Peyer's patch (tissue), 4 donors: Measurements from ENCODE around the gene CPED1. TPM values are rescaled to one million over a fixed set of nuclear protein-coding genes. Genes with fewer than 3 reads are reported as not detected.

ENCODE experiments used
- DNase-seq, 3 donors: peaks; one replicate each; pipeline ENCODE4 v3.0.0-alpha.2; 2017 to 2019
- H3K27ac ChIP-seq, 4 donors: fragments of 200-600 bp; sonication (generic); one replicate each; pipeline ENCODE4 v1.5.1; 2016 to 2019
- H3K27me3 ChIP-seq, 2 donors: fragments of 200-600 bp; sonication (generic); one replicate each; pipeline ENCODE4 v1.5.1; 2019
- H3K36me3 ChIP-seq, 3 donors: fragments of 200-600 bp; sonication (generic); one replicate each; pipeline ENCODE4 v1.5.1; 2016 to 2019
- H3K4me1 ChIP-seq, 4 donors: fragments of 200-600 bp; sonication (generic); one replicate each; pipeline ENCODE4 v1.5.1; 2016 to 2019
- H3K4me3 ChIP-seq, 4 donors: fragments of 200-600 bp; sonication (generic); 1 replicate in 3 of 4; 2 replicates in 1 of 4; pipeline ENCODE4 v1.5.1; 2016 to 2019; ENCODE audit warnings: mild to moderate bottlenecking in 1 of 4
- H3K9me3 ChIP-seq, 4 donors: fragments of 200-600 bp; sonication (generic); one replicate each; pipeline ENCODE4 v1.5.1; 2016 to 2019; ENCODE audit warnings: mild to moderate bottlenecking in 1 of 4
- POLR2A ChIP-seq, 2 donors: fragments of 450-650 bp; IDR thresholded peaks; one replicate each; pipeline ENCODE4 v1.5.1; 2017; ENCODE audit warnings: antibody characterized with exemption in 2 of 2, mild to moderate bottlenecking in 2 of 2, moderate library complexity in 2 of 2
- total RNA-seq, 4 donors: library from RNA; depleted of rRNA; stranded (reverse); fragments of >200 nt; gene quantifications; one replicate each; pipeline ENCODE4 v1.1.0, GENCODE V29; 2016
- TF ChIP-seq, protein P1 (sequence below), 6 experiments: fragments of 450-650 bp in 4 of 6; fragments of 200-600 bp in 2 of 6; sonication (generic) in 1 of 6; IDR thresholded peaks; one replicate each; pipeline ENCODE4 v1.5.1; 2017 to 2019; ENCODE audit warnings: antibody characterized with exemption in 6 of 6, mild to moderate bottlenecking in 3 of 6, moderate library complexity in 1 of 6

CPED1 gene
- total RNA-seq, 4 donors from 2014 or later = 4.4 to 50.3 (median 8.5) TPM

DNA sequence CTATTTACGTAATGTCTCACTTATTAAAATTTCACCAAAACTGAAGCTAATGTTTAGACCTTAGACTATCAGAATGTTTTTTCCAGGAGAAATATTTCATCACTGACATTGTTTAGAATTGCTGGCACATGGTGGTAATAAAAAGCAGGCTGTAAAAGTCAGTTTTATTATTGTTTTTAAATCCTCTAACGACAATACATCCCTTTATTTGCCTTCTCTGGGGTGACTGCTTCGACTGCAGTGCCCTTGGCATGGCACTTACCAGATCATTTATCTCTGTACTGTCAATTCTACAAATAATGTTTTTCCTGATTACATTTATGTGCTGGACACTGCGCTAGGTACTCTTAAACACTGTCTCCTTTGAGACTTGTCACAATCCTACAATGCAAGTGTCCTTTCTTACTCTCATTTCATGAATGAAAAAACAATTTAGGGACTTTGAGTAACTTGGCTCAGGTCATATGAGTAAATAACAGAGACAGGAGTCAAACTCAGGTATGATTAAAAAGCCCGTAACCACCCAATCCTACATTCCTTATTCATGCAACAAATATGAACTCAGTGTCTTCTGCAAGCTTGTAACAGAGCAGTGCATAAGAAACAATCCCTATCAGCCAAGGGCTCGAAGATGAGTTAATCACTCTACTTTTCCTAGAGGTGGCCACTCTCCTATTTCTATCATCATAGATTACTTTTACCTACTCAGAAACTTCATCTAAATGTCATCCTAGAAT lies 43.5 kb upstream of the CPED1 start:
- Histone ChIP-seq H3K36me3 (no peaks in the 10 kb centered on the region), H3K27me3 (no peaks in the 10 kb centered on the region), H3K4me1 (peaks cover 0 to 4% (median 0%) of the 10 kb centered on the region in 4 donors), H3K27ac (no peak overlapping the region), H3K9me3 (no peaks in the 10 kb centered on the region), H3K4me3 (no peak overlapping the region)
- no peak for DNase-seq
- TF ChIP-seq POLR2A (IDR thresholded peaks at IDR 0.05) = no peak

DNA sequence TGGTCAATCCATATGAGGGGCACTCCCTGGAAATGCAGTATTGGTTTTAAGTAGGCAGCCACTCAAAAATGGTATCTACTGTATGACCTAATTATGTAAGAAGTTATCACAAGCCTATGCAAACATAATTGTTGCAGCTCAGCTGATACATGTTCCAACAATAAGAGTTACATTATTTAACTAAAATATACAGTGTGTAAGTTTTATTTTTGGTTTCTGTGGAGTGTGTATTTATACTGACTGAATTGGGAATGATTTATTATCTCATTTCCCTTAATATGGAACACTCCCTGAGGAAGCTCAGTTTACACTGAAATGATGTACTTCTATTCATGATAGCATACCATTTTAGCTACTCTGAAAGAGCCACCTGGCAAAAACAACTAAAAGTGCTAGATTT lies 40.5 kb upstream of the CPED1 start:
- Histone ChIP-seq H3K4me3 (no peak overlapping the region), H3K27me3 (no peaks in the 10 kb centered on the region), H3K9me3 (no peaks in the 10 kb centered on the region), H3K27ac (no peak overlapping the region), H3K4me1 (peaks cover 0 to 15% (median 0%) of the 10 kb centered on the region in 4 donors), H3K36me3 (no peaks in the 10 kb centered on the region)
- DNase-seq = no peak
- TF ChIP-seq POLR2A (IDR thresholded peaks at IDR 0.05) = no peak
- TF ChIP-seq, protein P1, sequence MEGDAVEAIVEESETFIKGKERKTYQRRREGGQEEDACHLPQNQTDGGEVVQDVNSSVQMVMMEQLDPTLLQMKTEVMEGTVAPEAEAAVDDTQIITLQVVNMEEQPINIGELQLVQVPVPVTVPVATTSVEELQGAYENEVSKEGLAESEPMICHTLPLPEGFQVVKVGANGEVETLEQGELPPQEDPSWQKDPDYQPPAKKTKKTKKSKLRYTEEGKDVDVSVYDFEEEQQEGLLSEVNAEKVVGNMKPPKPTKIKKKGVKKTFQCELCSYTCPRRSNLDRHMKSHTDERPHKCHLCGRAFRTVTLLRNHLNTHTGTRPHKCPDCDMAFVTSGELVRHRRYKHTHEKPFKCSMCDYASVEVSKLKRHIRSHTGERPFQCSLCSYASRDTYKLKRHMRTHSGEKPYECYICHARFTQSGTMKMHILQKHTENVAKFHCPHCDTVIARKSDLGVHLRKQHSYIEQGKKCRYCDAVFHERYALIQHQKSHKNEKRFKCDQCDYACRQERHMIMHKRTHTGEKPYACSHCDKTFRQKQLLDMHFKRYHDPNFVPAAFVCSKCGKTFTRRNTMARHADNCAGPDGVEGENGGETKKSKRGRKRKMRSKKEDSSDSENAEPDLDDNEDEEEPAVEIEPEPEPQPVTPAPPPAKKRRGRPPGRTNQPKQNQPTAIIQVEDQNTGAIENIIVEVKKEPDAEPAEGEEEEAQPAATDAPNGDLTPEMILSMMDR (IDR thresholded peaks at IDR 0.05) = no peak

DNA sequence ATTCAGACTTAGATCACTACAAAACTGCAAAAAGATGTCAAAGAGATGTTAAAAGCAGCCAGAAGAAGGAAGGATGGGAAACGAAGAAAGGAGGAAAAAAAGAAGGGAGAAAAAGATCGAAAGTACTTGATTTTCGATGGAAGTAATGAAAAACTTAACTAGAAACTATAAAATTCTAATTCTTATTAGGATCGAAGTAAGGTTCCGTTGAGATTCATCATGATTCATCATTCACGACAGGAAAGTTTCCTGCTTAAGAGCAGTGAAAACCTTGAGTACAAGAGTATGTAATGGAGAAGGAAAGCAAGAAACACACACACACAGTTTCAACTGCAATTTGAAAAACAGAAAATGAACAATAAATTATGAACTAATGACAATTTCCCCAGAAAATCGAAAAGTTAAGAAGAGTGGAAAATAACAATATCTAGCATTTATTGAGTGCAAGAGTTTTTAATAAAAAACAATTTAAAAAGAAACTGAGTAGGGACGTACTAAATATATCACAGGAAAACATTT lies 39.1 kb upstream of the CPED1 start:
- Histone ChIP-seq H3K27me3 (no peaks in the 10 kb centered on the region), H3K36me3 (peaks cover 0 to 15% (median 0%) of the 10 kb centered on the region in 3 donors), H3K27ac (no peak overlapping the region), H3K9me3 (no peaks in the 10 kb centered on the region), H3K4me1 (peaks cover 0 to 15% (median 0%) of the 10 kb centered on the region in 4 donors), H3K4me3 (peak overlapping the region; percentile 55 to 69 (median 66))
- DNase-seq = no peak
- TF ChIP-seq POLR2A (IDR thresholded peaks at IDR 0.05) = no peak
- TF ChIP-seq, protein P1 (IDR thresholded peaks at IDR 0.05) = no peak

DNA sequence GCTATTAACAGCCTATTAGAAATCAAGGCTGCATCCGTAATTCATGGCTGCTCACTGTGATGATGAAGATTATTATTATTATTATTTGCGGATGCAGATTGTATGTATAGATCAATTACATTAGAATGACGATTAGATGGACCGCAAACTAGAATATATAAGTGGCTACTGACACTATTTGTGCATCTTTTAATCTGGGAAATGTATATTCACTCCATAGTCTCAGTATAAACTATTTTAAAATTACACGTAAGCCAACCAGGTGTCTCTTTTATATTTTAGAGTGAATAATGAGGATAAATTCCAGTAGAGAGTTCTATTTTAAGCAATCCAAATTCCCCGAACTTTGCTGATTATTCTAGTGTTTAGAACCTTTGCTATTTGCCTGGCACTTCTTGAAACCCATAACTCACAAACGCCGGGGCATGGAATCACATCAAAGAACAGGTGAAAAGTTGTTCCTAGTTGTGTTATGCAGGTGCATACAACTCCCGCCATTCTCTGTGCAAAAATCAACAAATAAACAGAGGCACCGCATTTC lies 38.4 kb upstream of the CPED1 start:
- H3K4me3 ChIP-seq = peak overlapping the region; percentile 55 to 69 (median 66)
- no peak for DNase-seq
- peak overlapping the region; percentile 55 to 99 (median 80) for H3K27ac ChIP-seq
- H3K4me1 ChIP-seq = peaks cover 0 to 15% (median 0%) of the 10 kb centered on the region in 4 donors
- H3K36me3 ChIP-seq = peaks cover 0 to 18% (median 0%) of the 10 kb centered on the region in 3 donors
- no peaks in the 10 kb centered on the region for H3K9me3 ChIP-seq
- no peaks in the 10 kb centered on the region for H3K27me3 ChIP-seq
- TF ChIP-seq POLR2A (IDR thresholded peaks at IDR 0.05) = no peak
- TF ChIP-seq, protein P1 (IDR thresholded peaks at IDR 0.05) = no peak

DNA sequence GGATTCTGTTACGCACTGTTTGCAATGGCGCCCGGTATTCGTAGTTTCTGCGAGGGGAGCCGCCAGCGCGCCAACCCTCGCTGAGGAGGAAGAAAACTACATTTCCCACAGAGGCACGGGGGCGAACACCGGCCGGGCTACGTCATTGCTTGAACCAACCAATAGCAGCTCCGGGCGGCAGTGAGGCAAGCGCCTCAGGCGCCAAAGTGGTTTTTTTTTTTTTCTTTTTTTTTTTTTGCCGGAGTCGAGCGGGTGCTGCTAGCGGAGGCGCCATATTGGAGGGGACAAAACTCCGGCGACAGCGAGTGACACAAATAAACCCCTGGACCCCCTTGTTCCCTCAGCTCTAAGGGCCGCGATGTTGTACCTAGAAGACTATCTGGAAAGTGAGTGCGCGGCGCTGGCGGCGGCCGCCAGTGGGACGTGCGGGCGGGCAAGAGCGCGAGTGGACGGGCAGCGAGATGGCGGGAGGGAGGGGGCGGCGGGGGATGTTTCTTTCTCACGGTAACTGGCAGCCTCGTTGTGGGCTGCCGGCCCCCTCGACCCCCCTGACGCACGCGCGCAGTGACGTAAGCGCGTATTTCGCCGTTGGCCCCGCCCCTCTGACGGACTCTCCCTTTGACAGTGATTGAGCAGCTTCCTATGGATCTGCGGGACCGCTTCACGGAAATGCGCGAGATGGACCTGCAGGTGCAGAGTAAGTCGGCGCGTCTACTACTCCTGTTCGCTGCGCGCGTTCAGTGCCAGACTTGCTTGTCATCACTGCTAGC lies 37.8 kb upstream of the CPED1 start, which contains the start of gene ING3:
Gene ING3, plus strand, starts transcription at position 239 of the 770 bp plus-strand sequence. Its CDS starts 120 bp downstream, at position 359.
- no peaks in the 10 kb centered on the region for H3K27me3 ChIP-seq
- H3K36me3 ChIP-seq = peaks cover 0 to 25% (median 0%) of the 10 kb centered on the region in 3 donors
- TF ChIP-seq, protein P1 (IDR thresholded peaks at IDR 0.05) = peak in 1 of 6 experiments; percentile 21
- peak; percentile 24 to 59 for TF ChIP-seq POLR2A (IDR thresholded peaks at IDR 0.05)
- peak within 1 kb of the TSS; percentile 55 to 80 (median 68) for H3K4me3 ChIP-seq
- H3K9me3 ChIP-seq = no peaks in the 10 kb centered on the region
- peak within 1 kb of the TSS; percentile 92 to 99 (median 96) for H3K27ac ChIP-seq
- DNase-seq = peak; percentile 97 to 99 (median 99)
- peaks cover 0 to 15% (median 0%) of the 10 kb centered on the region in 4 donors for H3K4me1 ChIP-seq
